HCT116 (cell line): ENCODE results near the gene CHD2. TPM values are rescaled to one million over a fixed set of nuclear protein-coding genes. Genes with fewer than 3 reads are reported as not detected.
A peak's percentile ranks its signal among the peaks of the same experiment; 100 is the strongest.
"Not testable (repeated sequence)": the region's sequence is repeated elsewhere in the genome, so short reads cannot be mapped to it uniquely, and the experiment has no call there.

ENCODE experiments used
- ATAC-seq: fragments of 200-7000 bp; cut with Tn5 transposase; 2 replicates; pipeline ENCODE4 v1.9.1; 2020; ENCODE audit warnings: mild to moderate bottlenecking, moderate library complexity
- BruUV-seq: library from RNA; stranded (reverse); fragments of 400-500 nt; replicated peaks from 2 replicates; lab custom pipeline; 2021; lab: Mats Ljungman, UMichigan
- CTCF ChIA-PET: fragments of 300-600 bp; sonication (Branson Sonifier 250); formaldehyde crosslinking; loops from one replicate; lab custom pipeline; 2021; ENCODE audit warnings: antibody characterized with exemption; lab: Charles Lee
- POLR2A ChIA-PET: fragments of 300-600, 350-600 bp; sonication (Branson Sonifier 250); formaldehyde crosslinking; loops from one replicate; lab custom pipeline; 2021; ENCODE audit warnings: antibody characterized with exemption; lab: Charles Lee
- RAD21 ChIA-PET, 2 experiments: fragments of 300-600 bp; sonication (Branson Sonifier 250); formaldehyde crosslinking; loops; one replicate each; lab custom pipeline; 2023; ENCODE audit warnings: low total read pairs in 2 of 2; ENCODE audit not compliant: uncharacterized antibody in 2 of 2, unreplicated experiment in 2 of 2, low non-redundant PET in 1 of 2; lab: Charles Lee
- DNase-seq: peaks from one replicate; pipeline ENCODE4 v3.0.0-alpha.2; 2010; ENCODE audit warnings: low read depth, low spot score
- H2AFZ ChIP-seq: fragments of 200-600 bp; shearing (Covaris generic), sonication (generic); 2 replicates; pipeline ENCODE4 v1.6.1; 2017; ENCODE audit warnings: low read depth, mixed run types, mixed read lengths, antibody characterized with exemption, low read length; ENCODE audit not compliant: poor library complexity, severe bottlenecking
- H3K27ac ChIP-seq: 2 replicates; pipeline ENCODE4 v1.5.1; 2012; ENCODE audit warnings: low read depth, low read length
- H3K27me3 ChIP-seq: fragments of 200-600 bp; sonication (generic); 2 replicates; pipeline ENCODE4 v1.6.1; 2016; ENCODE audit warnings: mixed run types, low read length, mixed read lengths; ENCODE audit not compliant: insufficient read depth
- H3K36me3 ChIP-seq, 2 experiments: fragments of 200-500 bp in 1 of 2; fragments of 200-600 bp in 1 of 2; sonication (Bioruptor generic) in 1 of 2; sonication (generic) in 1 of 2; 2 replicates each; pipeline versions ENCODE4 v1.5.1 to v1.6.1; 2014 to 2016; ENCODE audit warnings: low read length in 2 of 2, inconsistent platforms in 1 of 2, mixed read lengths in 1 of 2, mixed run types in 1 of 2; ENCODE audit not compliant: insufficient read depth in 2 of 2, control insufficient read depth in 1 of 2
- H3K4me1 ChIP-seq, 2 experiments: fragments of 200-600 bp in 1 of 2; sonication (generic) in 1 of 2; 2 replicates each; pipeline versions ENCODE4 v1.5.1 to v1.6.1; 2012 to 2017; ENCODE audit warnings: low read length in 2 of 2, inconsistent platforms in 1 of 2, mild to moderate bottlenecking in 1 of 2, mixed read lengths in 1 of 2, mixed run types in 1 of 2, moderate library complexity in 1 of 2; ENCODE audit not compliant: insufficient read depth in 2 of 2, control insufficient read depth in 1 of 2
- H3K4me2 ChIP-seq: fragments of 200-600 bp; sonication (generic); 2 replicates; pipeline ENCODE4 v1.6.1; 2017; ENCODE audit warnings: mixed run types, low read length, mixed read lengths
- H3K4me3 ChIP-seq, 2 experiments: fragments of 200-600 bp in 1 of 2; sonication (generic) in 1 of 2; replicated peaks in 1 of 2; 2 replicates each; pipeline ENCODE4 v1.5.1; 2011 to 2016; ENCODE audit warnings: low read length in 2 of 2, control low read depth in 1 of 2, low read depth in 1 of 2, mild to moderate bottlenecking in 1 of 2, mixed read lengths in 1 of 2, mixed run types in 1 of 2
- H3K79me2 ChIP-seq: fragments of 200-600 bp; sonication (generic); 2 replicates; pipeline ENCODE4 v1.6.1; 2017; ENCODE audit warnings: mild to moderate bottlenecking, mixed run types, low read length, moderate library complexity, mixed read lengths; ENCODE audit not compliant: insufficient read depth
- H3K9ac ChIP-seq: fragments of 200-600 bp; sonication (generic); 2 replicates; pipeline ENCODE4 v1.6.1; 2016; ENCODE audit warnings: low read length, mixed read lengths
- H3K9me2 ChIP-seq: fragments of 200-600 bp; sonication (generic), shearing (Covaris generic); 2 replicates; pipeline ENCODE4 v1.6.1; 2017; ENCODE audit warnings: mixed run types, mild to moderate bottlenecking, moderate library complexity; ENCODE audit not compliant: insufficient read depth
- H3K9me3 ChIP-seq, 2 experiments: fragments of 200-500 bp in 1 of 2; fragments of 200-600 bp in 1 of 2; sonication (Bioruptor generic) in 1 of 2; sonication (generic) in 1 of 2; 2 replicates each; pipeline ENCODE4 v1.6.1; 2014 to 2017; ENCODE audit warnings: low read length in 2 of 2, mixed read lengths in 2 of 2, inconsistent platforms in 1 of 2, low read depth in 1 of 2, mild to moderate bottlenecking in 1 of 2, mixed run types in 1 of 2, moderate library complexity in 1 of 2; ENCODE audit not compliant: control insufficient read depth in 1 of 2, insufficient read depth in 1 of 2
- H4K20me1 ChIP-seq: fragments of 200-600 bp; sonication (generic), shearing (Covaris generic); 2 replicates; pipeline ENCODE4 v1.6.1; 2017; ENCODE audit warnings: mixed run types, mild to moderate bottlenecking, moderate library complexity; ENCODE audit not compliant: insufficient read depth
- CBX3 ChIP-seq: IDR thresholded peaks from 2 replicates; pipeline ENCODE4 v1.6.1; 2012; ENCODE audit warnings: low read depth
- CEBPB ChIP-seq: IDR thresholded peaks from 2 replicates; pipeline ENCODE4 v1.6.1; 2012; ENCODE audit warnings: low read depth
- EGR1 ChIP-seq: IDR thresholded peaks from 2 replicates; pipeline ENCODE4 v1.6.1; 2012; ENCODE audit warnings: low read depth
- ELF1 ChIP-seq: IDR thresholded peaks from 2 replicates; pipeline ENCODE4 v1.6.1; 2012; ENCODE audit warnings: low read depth, borderline replicate concordance
- EZH2 ChIP-seq: fragments of 200-600 bp; sonication (generic); IDR thresholded peaks from 2 replicates; pipeline ENCODE4 v1.6.1; 2017; ENCODE audit warnings: antibody characterized with exemption, mixed run types
- EZH2phosphoT487 ChIP-seq: fragments of 200-600 bp; IDR thresholded peaks from 2 replicates; pipeline ENCODE4 v1.6.1; 2018; ENCODE audit warnings: antibody characterized with exemption, borderline replicate concordance
- FOSL1 ChIP-seq: IDR thresholded peaks from 2 replicates; pipeline ENCODE4 v1.6.1; 2012; ENCODE audit warnings: low read depth
- JUND ChIP-seq: IDR thresholded peaks from 2 replicates; pipeline ENCODE4 v1.6.1; 2012
- POLR2A ChIP-seq: IDR thresholded peaks from 2 replicates; pipeline ENCODE4 v1.7.0; 2011; ENCODE audit warnings: borderline replicate concordance; ENCODE audit not compliant: insufficient read depth, insufficient read length; ENCODE audit errors: extremely low read depth
- POLR2AphosphoS5 ChIP-seq: IDR thresholded peaks from 2 replicates; pipeline ENCODE4 v1.6.1; 2011; ENCODE audit warnings: mild to moderate bottlenecking, low read depth, low read length, moderate library complexity
- RAD21 ChIP-seq: IDR thresholded peaks from 2 replicates; pipeline ENCODE4 v1.6.1; 2012; ENCODE audit warnings: low read depth, mild to moderate bottlenecking
- SIN3A ChIP-seq: IDR thresholded peaks from 2 replicates; pipeline ENCODE4 v1.6.1; 2012; ENCODE audit warnings: low read depth
- SP1 ChIP-seq: IDR thresholded peaks from 2 replicates; pipeline ENCODE4 v1.6.1; 2012; ENCODE audit warnings: low read depth
- TCF7L2 ChIP-seq: IDR thresholded peaks from 2 replicates; pipeline ENCODE4 v1.7.0; 2011; ENCODE audit warnings: borderline replicate concordance, inconsistent platforms; ENCODE audit not compliant: insufficient read depth, insufficient read length; ENCODE audit errors: extremely low read depth
- YY1 ChIP-seq: IDR thresholded peaks from 2 replicates; pipeline ENCODE4 v1.6.1; 2011; ENCODE audit warnings: low read length, low read depth, moderate library complexity, mild to moderate bottlenecking; ENCODE audit not compliant: insufficient replicate concordance; ENCODE audit errors: extremely low read depth
- ZFX ChIP-seq: fragments of 450-650 bp; IDR thresholded peaks from 2 replicates; pipeline ENCODE4 v1.6.1; 2017
- intact Hi-C: fragments of 100-400 bp; cut with micrococcal nuclease; formaldehyde crosslinking; loops from 2 replicates; pipeline ENCODE4 v1.10.0; 2022
- total RNA-seq: library from RNA; stranded (reverse); gene quantifications from one replicate; pipeline ENCODE4 v1.2.1, GENCODE V29; 2021; ENCODE audit not compliant: unreplicated experiment
- TF ChIP-seq, protein P1 (sequence below): IDR thresholded peaks from 2 replicates; pipeline ENCODE4 v1.6.1; 2012; ENCODE audit warnings: low read depth
- TF ChIP-seq, protein P2 (sequence below), 3 experiments: fragments of 200-600 bp in 1 of 3; sonication (generic) in 1 of 3; IDR thresholded peaks in 2 of 3; conservative IDR thresholded peaks in 1 of 3; 2 replicates each; pipeline ENCODE4 v1.5.1; 2012 to 2017; ENCODE audit warnings: low read depth in 2 of 3, low read length in 2 of 3, antibody characterized with exemption in 1 of 3, borderline replicate concordance in 1 of 3, control low read depth in 1 of 3, mild to moderate bottlenecking in 1 of 3, mixed read lengths in 1 of 3, mixed run types in 1 of 3, moderate library complexity in 1 of 3; ENCODE audit not compliant: insufficient read depth in 1 of 3

CHD2 gene
- total RNA-seq, 1 experiment from 2014 or later: 116 TPM

- Histone ChIP-seq H3K4me2 (peak overlapping the region; percentile 31; the same call in 1 of the 2 replicates), H3K27me3 (no peaks in the 10 kb centered on the region), H3K9me2 (no peaks in the 10 kb centered on the region), H3K4me3 (no peak overlapping the region), H3K27ac (no peak overlapping the region), H3K4me1 (peaks cover 4 to 8% of the 10 kb centered on the region in 2 experiments; a peak in 3 of 4 replicates), H4K20me1 (no peaks in the 10 kb centered on the region), H3K9me3 (no peaks in the 10 kb centered on the region), H3K36me3 (no peaks in the 10 kb centered on the region), H3K79me2 (no peaks in the 10 kb centered on the region), H2AFZ (peak overlapping the region; percentile 92), H3K9ac (no peak overlapping the region)
- ATAC-seq (peak; percentile 55; the same call in 1 of the 2 replicates), DNase-seq (no peak)
- ChIA-PET CTCF (no interaction called here), RAD21 (no interaction called here), POLR2A (interaction anchor here (2.4 kb wide), 1 partner anchor 12 kb away, joined by 17 read pairs; no protein-coding TSS in a partner anchor)
- TF ChIP-seq YY1: no peak
- TF ChIP-seq POLR2A: no peak
- no peak for TF ChIP-seq JUND
- no peak for TF ChIP-seq ZFX
- no peak for TF ChIP-seq ELF1
- TF ChIP-seq CBX3: no peak
- no peak for TF ChIP-seq EZH2
- no peak for TF ChIP-seq SP1
- TF ChIP-seq EGR1: no peak
- no peak for TF ChIP-seq CEBPB
- TF ChIP-seq TCF7L2: no peak
- no peak for TF ChIP-seq EZH2phosphoT487
- TF ChIP-seq RAD21: no peak
- no peak for TF ChIP-seq SIN3A
- TF ChIP-seq, protein P1, sequence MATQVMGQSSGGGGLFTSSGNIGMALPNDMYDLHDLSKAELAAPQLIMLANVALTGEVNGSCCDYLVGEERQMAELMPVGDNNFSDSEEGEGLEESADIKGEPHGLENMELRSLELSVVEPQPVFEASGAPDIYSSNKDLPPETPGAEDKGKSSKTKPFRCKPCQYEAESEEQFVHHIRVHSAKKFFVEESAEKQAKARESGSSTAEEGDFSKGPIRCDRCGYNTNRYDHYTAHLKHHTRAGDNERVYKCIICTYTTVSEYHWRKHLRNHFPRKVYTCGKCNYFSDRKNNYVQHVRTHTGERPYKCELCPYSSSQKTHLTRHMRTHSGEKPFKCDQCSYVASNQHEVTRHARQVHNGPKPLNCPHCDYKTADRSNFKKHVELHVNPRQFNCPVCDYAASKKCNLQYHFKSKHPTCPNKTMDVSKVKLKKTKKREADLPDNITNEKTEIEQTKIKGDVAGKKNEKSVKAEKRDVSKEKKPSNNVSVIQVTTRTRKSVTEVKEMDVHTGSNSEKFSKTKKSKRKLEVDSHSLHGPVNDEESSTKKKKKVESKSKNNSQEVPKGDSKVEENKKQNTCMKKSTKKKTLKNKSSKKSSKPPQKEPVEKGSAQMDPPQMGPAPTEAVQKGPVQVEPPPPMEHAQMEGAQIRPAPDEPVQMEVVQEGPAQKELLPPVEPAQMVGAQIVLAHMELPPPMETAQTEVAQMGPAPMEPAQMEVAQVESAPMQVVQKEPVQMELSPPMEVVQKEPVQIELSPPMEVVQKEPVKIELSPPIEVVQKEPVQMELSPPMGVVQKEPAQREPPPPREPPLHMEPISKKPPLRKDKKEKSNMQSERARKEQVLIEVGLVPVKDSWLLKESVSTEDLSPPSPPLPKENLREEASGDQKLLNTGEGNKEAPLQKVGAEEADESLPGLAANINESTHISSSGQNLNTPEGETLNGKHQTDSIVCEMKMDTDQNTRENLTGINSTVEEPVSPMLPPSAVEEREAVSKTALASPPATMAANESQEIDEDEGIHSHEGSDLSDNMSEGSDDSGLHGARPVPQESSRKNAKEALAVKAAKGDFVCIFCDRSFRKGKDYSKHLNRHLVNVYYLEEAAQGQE: no peak
- no peak for TF ChIP-seq POLR2AphosphoS5
- TF ChIP-seq, protein P2, sequence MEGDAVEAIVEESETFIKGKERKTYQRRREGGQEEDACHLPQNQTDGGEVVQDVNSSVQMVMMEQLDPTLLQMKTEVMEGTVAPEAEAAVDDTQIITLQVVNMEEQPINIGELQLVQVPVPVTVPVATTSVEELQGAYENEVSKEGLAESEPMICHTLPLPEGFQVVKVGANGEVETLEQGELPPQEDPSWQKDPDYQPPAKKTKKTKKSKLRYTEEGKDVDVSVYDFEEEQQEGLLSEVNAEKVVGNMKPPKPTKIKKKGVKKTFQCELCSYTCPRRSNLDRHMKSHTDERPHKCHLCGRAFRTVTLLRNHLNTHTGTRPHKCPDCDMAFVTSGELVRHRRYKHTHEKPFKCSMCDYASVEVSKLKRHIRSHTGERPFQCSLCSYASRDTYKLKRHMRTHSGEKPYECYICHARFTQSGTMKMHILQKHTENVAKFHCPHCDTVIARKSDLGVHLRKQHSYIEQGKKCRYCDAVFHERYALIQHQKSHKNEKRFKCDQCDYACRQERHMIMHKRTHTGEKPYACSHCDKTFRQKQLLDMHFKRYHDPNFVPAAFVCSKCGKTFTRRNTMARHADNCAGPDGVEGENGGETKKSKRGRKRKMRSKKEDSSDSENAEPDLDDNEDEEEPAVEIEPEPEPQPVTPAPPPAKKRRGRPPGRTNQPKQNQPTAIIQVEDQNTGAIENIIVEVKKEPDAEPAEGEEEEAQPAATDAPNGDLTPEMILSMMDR (IDR thresholded peaks at IDR 0.05 in 2 of 3, conservative IDR thresholded peaks at IDR 0.05 in 1 of 3; ENCODE audit: borderline replicate concordance in 1 of 3, insufficient read depth in 1 of 3, low read depth in 2 of 3, low read length in 2 of 3): no peak
- TF ChIP-seq FOSL1: no peak
- intact Hi-C loops: no loop called here
- BruUV-seq: no TSS peak
Measured at GRCh38 chr15:92870010-92870591, 30.0 kb upstream of the CHD2 start.

- ATAC-seq, CTCF ChIA-PET: not testable (repeated sequence)
Measured at GRCh38 chr15:92872967-92873366, 27.2 kb upstream of the CHD2 start.

More at GRCh38 chr15:92872967-92873366, 27.2 kb upstream of the CHD2 start:
- H4K20me1 ChIP-seq, BruUV-seq, H3K4me3 ChIP-seq, RAD21 ChIA-PET, DNase-seq, H3K27ac ChIP-seq, H3K9me2 ChIP-seq, H3K4me2 ChIP-seq, intact Hi-C loops, H3K27me3 ChIP-seq, H3K79me2 ChIP-seq, H3K9ac ChIP-seq, H2AFZ ChIP-seq, H3K4me1 ChIP-seq, H3K36me3 ChIP-seq, H3K9me3 ChIP-seq: not testable (repeated sequence)
- POLR2A ChIA-PET: interaction anchor here (1.4 kb wide), 1 partner anchor 9 kb away, joined by 4 read pairs; no protein-coding TSS in a partner anchor
